Measurements from ENCODE around the gene CEP70.

The CEP70 gene

DNA sequence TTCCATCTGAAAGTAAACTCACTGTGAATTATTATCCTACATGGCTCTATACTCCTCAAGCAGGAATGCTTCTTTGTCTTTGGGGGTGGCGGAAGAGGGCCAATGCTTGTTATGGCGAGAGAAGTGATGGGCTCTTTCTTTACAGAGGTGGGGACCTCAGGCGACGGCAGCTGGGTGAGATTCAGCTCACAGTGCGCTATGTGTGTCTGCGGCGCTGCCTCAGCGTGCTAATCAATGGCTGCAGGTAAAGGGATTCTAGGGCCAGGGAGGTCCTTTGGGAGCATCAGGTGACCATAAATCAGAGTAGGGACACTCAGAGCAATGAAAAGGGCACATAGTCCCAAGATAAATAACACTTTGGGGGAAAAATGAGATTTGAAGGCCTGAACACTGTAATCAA is 120.7 kb downstream of the CEP70 start:
- no peak overlapping the region for H3K27ac ChIP-seq
- no peak overlapping the region for H3K9ac ChIP-seq (ENCODE audit: insufficient read length)
- no peaks in the 10 kb centered on the region for H3K9me3 ChIP-seq (ENCODE audit: low read depth, low read length)
- no peaks in the 10 kb centered on the region for H3K36me3 ChIP-seq (ENCODE audit: insufficient read depth, low read length)
- H3K4me3 ChIP-seq: no peak overlapping the region
- no peak for DNase-seq (ENCODE audit: low read depth, low spot score)
- no peak for TF ChIP-seq FOXP2 (optimal IDR thresholded peaks at IDR 0.05; ENCODE audit: control extremely low read depth, extremely low read length, insufficient read depth)
- no peak for TF ChIP-seq POLR2AphosphoS5 (IDR thresholded peaks at IDR 0.05; ENCODE audit: borderline replicate concordance, low read depth, low read length)
- no peak for TF ChIP-seq EZH2 (IDR thresholded peaks at IDR 0.05)

DNA sequence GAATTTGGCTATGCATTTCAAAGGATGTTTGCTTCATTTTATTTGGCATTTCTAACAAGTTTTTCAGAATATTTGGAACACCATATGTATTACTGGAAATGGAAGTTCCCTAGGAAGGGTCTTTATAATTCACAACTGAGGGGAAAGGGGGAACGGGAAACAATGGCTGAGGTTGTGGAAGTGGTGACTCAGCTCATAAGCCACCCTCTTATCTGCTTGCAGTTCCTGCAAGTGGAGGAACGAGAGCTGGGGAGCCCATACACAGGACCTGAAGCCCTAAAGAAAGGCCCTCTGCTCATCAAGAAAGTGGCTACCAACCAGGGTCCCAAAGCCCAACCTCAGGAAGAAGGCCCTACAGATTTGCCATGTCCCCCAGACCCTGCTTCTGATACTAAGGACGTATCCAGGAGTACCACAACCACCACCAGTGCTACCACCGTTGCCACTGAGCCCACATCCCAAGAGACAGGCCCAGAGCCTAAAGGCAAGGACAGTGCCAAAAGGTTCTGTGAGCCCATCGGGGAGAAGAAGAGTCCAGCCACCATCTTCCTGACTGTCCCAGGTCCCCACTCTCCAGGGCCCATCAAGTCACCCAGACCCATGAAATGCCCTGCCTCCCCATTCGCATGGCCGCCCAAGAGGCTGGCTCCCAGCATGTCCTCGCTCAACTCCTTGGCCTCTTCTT is 121.8 kb downstream of the CEP70 start:
- H3K4me3 ChIP-seq: no peak overlapping the region

DNA sequence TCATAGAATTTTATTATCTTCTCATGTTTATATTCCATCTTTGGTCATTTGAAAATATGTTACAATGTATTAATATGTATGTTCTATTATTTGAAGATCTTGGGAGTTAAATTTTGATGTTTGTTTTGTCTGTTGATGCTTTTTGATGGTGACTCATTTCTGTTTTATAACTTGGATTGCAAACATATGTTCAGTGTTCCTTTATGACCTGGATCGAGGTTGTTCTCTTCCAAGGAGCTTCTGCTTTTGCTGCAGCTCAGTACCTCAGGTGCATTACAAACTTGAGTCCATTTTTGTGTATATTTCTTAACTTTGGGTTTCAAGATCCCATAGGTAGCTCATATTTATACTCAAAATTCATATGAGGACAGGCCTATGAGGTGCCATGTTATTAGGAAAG is 122.6 kb downstream of the CEP70 start:
- Histone ChIP-seq H3K27ac (no peak overlapping the region), H3K36me3 (ENCODE audit: insufficient read depth, low read length) (no peaks in the 10 kb centered on the region), H3K4me3 (no peak overlapping the region), H3K9me3 (ENCODE audit: low read depth, low read length) (no peaks in the 10 kb centered on the region), H3K9ac (ENCODE audit: insufficient read length) (no peak overlapping the region)
- no peak for DNase-seq (ENCODE audit: low read depth, low spot score)
- no peak for TF ChIP-seq POLR2AphosphoS5 (IDR thresholded peaks at IDR 0.05; ENCODE audit: borderline replicate concordance, low read depth, low read length)
- no peak for TF ChIP-seq FOXP2 (optimal IDR thresholded peaks at IDR 0.05; ENCODE audit: control extremely low read depth, extremely low read length, insufficient read depth)
- TF ChIP-seq EZH2 (IDR thresholded peaks at IDR 0.05): no peak

More for the DNA sequence above, 121.8 kb downstream of the CEP70 start:
- Histone ChIP-seq H3K9ac (ENCODE audit: insufficient read length) (no peak overlapping the region), H3K36me3 (ENCODE audit: insufficient read depth, low read length) (no peaks in the 10 kb centered on the region), H3K9me3 (ENCODE audit: low read depth, low read length) (no peaks in the 10 kb centered on the region), H3K27ac (no peak overlapping the region)
- no peak for DNase-seq (ENCODE audit: low read depth, low spot score)
- no peak for TF ChIP-seq EZH2 (IDR thresholded peaks at IDR 0.05)
- no peak for TF ChIP-seq POLR2AphosphoS5 (IDR thresholded peaks at IDR 0.05; ENCODE audit: borderline replicate concordance, low read depth, low read length)
- TF ChIP-seq FOXP2 (optimal IDR thresholded peaks at IDR 0.05; ENCODE audit: control extremely low read depth, extremely low read length, insufficient read depth): no peak

DNA sequence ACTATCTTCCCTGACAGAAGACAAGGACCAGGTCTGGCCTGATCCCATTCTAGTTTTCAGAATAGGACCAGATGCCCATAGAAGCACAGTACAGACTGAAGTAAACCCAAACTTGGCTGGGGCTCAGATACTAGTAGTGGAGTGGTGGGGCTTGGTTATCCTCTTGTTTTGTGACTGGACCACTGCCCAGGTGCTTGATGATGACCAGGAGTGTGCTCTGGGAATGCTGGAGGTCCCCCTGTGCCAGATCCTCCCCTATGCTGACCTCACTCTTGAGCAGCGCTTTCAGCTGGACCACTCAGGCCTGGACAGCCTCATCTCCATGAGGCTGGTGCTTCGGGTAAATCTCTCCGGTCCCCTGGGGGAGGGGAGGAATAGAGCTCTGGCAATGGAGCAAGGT is 123.4 kb downstream of the CEP70 start:
- no peak overlapping the region for H3K4me3 ChIP-seq
- DNase-seq (ENCODE audit: low read depth, low spot score): no peak
- H3K9me3 ChIP-seq (ENCODE audit: low read depth, low read length): no peaks in the 10 kb centered on the region
- H3K9ac ChIP-seq (ENCODE audit: insufficient read length): no peak overlapping the region
- H3K27ac ChIP-seq: no peak overlapping the region
- no peak for TF ChIP-seq FOXP2 (optimal IDR thresholded peaks at IDR 0.05; ENCODE audit: control extremely low read depth, extremely low read length, insufficient read depth)
- no peak for TF ChIP-seq EZH2 (IDR thresholded peaks at IDR 0.05)
- no peak for TF ChIP-seq POLR2AphosphoS5 (IDR thresholded peaks at IDR 0.05; ENCODE audit: borderline replicate concordance, low read depth, low read length)
- H3K36me3 ChIP-seq (ENCODE audit: insufficient read depth, low read length): no peaks in the 10 kb centered on the region

DNA sequence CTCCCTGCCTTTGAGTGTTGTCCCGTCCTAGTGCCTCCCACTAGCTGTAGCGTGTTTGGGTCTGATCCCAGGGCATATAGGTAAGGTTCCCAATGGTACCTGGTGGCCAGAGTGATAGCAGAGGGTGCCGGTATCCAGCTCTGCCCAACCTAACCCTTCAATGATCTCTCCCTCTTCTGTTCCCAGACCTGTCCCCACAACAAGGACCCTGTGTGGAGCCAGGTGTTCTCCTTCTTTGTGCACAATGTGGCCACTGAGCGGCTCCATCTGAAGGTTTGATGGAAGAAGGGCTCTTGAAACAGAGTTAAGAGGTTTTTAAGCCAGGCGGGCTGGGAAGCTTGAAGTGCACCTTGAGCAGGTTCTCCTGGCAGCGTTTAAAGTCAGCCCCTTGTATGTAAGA is 124.2 kb downstream of the CEP70 start:
- DNase-seq (ENCODE audit: low read depth, low spot score): no peak
- no peak overlapping the region for H3K27ac ChIP-seq
- no peak overlapping the region for H3K9ac ChIP-seq (ENCODE audit: insufficient read length)
- TF ChIP-seq POLR2AphosphoS5 (IDR thresholded peaks at IDR 0.05; ENCODE audit: borderline replicate concordance, low read depth, low read length): no peak
- no peak for TF ChIP-seq FOXP2 (optimal IDR thresholded peaks at IDR 0.05; ENCODE audit: control extremely low read depth, extremely low read length, insufficient read depth)
- TF ChIP-seq EZH2 (IDR thresholded peaks at IDR 0.05): no peak
- no peak overlapping the region for H3K4me3 ChIP-seq
- H3K36me3 ChIP-seq (ENCODE audit: insufficient read depth, low read length): no peaks in the 10 kb centered on the region
- no peaks in the 10 kb centered on the region for H3K9me3 ChIP-seq (ENCODE audit: low read depth, low read length)

DNA sequence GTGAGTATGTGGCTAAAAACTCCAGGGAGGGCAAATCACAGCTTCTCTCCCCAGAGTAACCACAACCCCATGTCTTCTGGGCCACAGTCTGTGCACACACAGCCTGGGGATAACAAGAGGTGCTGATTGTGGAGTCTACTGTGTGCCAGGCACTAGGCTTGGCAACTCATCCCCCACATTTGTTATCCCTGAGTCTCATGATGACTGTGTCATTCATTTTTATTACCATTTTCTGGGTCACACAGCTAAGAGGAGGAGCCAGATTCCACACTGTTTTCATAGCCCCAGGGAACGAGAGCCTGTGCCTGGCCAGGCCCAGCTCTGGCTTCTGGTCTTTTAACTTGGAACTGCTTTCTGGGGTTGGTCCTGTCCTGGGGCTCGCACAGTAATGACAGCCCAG is 125.2 kb downstream of the CEP70 start:
- Histone ChIP-seq H3K27ac (no peak overlapping the region), H3K9me3 (ENCODE audit: low read depth, low read length) (no peaks in the 10 kb centered on the region), H3K36me3 (ENCODE audit: insufficient read depth, low read length) (no peaks in the 10 kb centered on the region), H3K4me3 (no peak overlapping the region), H3K9ac (ENCODE audit: insufficient read length) (no peak overlapping the region)
- TF ChIP-seq POLR2AphosphoS5 (IDR thresholded peaks at IDR 0.05; ENCODE audit: borderline replicate concordance, low read depth, low read length): no peak
- no peak for TF ChIP-seq FOXP2 (optimal IDR thresholded peaks at IDR 0.05; ENCODE audit: control extremely low read depth, extremely low read length, insufficient read depth)
- no peak for TF ChIP-seq EZH2 (IDR thresholded peaks at IDR 0.05)
- DNase-seq (ENCODE audit: low read depth, low spot score): no peak

DNA sequence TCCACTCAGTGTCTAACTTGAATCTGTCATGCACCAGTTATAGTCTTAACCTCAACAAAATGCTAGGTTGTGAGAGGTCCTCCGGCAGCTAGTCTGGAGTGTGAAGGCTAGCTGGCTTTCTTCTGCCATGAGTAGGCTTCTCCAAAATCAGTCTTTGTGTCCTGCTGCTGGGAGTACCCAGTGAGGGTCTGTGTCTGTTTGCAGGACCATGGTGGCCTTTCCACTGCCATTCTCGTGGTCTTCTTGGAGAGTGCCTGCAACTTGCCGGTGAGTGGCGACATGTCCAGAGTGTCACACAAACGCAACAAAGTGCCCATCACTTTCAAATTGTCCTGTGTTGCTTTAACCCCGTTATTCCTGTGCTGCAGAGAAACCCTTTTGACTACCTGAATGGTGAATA is 125.6 kb downstream of the CEP70 start:
- Histone ChIP-seq H3K4me3 (no peak overlapping the region), H3K36me3 (ENCODE audit: insufficient read depth, low read length) (no peaks in the 10 kb centered on the region), H3K9ac (ENCODE audit: insufficient read length) (no peak overlapping the region), H3K27ac (no peak overlapping the region), H3K9me3 (ENCODE audit: low read depth, low read length) (no peaks in the 10 kb centered on the region)
- TF ChIP-seq POLR2AphosphoS5 (IDR thresholded peaks at IDR 0.05; ENCODE audit: borderline replicate concordance, low read depth, low read length) (no peak), FOXP2 (optimal IDR thresholded peaks at IDR 0.05; ENCODE audit: control extremely low read depth, extremely low read length, insufficient read depth) (no peak), EZH2 (IDR thresholded peaks at IDR 0.05) (no peak)
- no peak for DNase-seq (ENCODE audit: low read depth, low spot score)

DNA sequence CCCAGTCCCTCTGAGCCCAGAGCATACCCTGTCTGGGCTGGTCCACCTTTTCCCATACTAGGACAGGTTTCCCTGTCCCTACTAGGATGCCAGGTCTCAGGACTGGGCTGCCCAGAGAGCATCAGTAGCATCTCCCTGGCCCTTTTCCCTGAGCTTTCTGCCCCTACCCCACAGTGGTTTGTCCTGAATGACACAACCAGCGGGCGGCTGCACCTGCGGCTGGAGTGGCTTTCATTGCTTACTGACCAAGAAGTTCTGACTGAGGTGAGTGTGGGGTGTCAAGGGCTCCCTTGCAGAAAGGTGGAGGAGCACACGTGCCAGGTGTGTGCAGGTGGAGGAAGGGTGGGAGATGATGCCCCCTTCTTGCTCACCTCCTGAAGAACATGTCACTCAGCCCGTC is 126.1 kb downstream of the CEP70 start:
- Histone ChIP-seq H3K9ac (ENCODE audit: insufficient read length) (no peak overlapping the region), H3K9me3 (ENCODE audit: low read depth, low read length) (no peaks in the 10 kb centered on the region), H3K36me3 (ENCODE audit: insufficient read depth, low read length) (no peaks in the 10 kb centered on the region), H3K4me3 (no peak overlapping the region), H3K27ac (no peak overlapping the region)
- DNase-seq (ENCODE audit: low read depth, low spot score): no peak
- TF ChIP-seq POLR2AphosphoS5 (IDR thresholded peaks at IDR 0.05; ENCODE audit: borderline replicate concordance, low read depth, low read length) (no peak), EZH2 (IDR thresholded peaks at IDR 0.05) (no peak), FOXP2 (optimal IDR thresholded peaks at IDR 0.05; ENCODE audit: control extremely low read depth, extremely low read length, insufficient read depth) (no peak)

DNA sequence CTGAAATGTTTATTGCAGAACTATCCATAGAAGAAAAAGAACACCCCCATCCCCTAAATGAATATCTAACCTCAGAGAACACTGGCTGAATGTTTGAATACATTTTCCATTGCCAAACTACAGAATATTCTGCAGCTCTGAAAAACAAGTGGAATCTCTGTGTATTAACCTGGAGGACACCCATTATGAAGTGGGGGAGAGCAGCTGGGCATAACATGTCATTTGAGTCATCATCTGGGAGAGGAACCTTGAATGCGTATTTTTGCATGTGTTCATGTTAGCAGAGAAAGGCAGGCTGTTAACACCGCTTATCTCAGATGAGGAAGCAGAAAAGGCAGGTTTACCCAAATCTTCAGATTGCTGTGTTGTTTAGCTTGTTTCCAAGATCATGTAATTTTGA is 128.1 kb downstream of the CEP70 start:
- no peak for TF ChIP-seq EZH2 (IDR thresholded peaks at IDR 0.05)
- TF ChIP-seq POLR2AphosphoS5 (IDR thresholded peaks at IDR 0.05; ENCODE audit: borderline replicate concordance, low read depth, low read length): no peak
- no peak for TF ChIP-seq FOXP2 (optimal IDR thresholded peaks at IDR 0.05; ENCODE audit: control extremely low read depth, extremely low read length, insufficient read depth)

More for the DNA sequence above, 128.1 kb downstream of the CEP70 start:
- Histone ChIP-seq H3K9ac (ENCODE audit: insufficient read length) (no peak overlapping the region), H3K27ac (no peak overlapping the region), H3K4me3 (no peak overlapping the region), H3K9me3 (ENCODE audit: low read depth, low read length) (no peaks in the 10 kb centered on the region), H3K36me3 (ENCODE audit: insufficient read depth, low read length) (no peaks in the 10 kb centered on the region)
- no peak for DNase-seq (ENCODE audit: low read depth, low spot score)
